CD14-positive monocyte (primary cell): ENCODE results near the gene PLAC9. TPM values are rescaled to one million over a fixed set of nuclear protein-coding genes. Genes with fewer than 3 reads are reported as not detected.
A peak's percentile ranks its signal among the peaks of the same experiment; 100 is the strongest.

Source experiments
- DNase-seq, 3 donors: peaks; one replicate each; pipeline ENCODE4 v3.0.0-alpha.2; 2011 to 2022
- H2AFZ ChIP-seq: 2 replicates; pipeline ENCODE4 v1.6.0; 2012; ENCODE audit warnings: mild to moderate bottlenecking, low read depth, low read length, inconsistent platforms; ENCODE audit not compliant: insufficient read depth, poor library complexity, severe bottlenecking
- H3K27ac ChIP-seq, 2 donors: 1 replicate in 1 of 2; 2 replicates in 1 of 2; pipeline ENCODE4 v1.5.1; 2012 to 2013; ENCODE audit warnings: low read length in 2 of 2, control low read depth in 1 of 2, inconsistent platforms in 1 of 2, low read depth in 1 of 2, mild to moderate bottlenecking in 1 of 2
- H3K27me3 ChIP-seq, 2 donors: one replicate each; pipeline versions ENCODE4 v1.6.0 to v1.6.1; 2011 to 2013; ENCODE audit warnings: low read length in 2 of 2; ENCODE audit not compliant: control insufficient read depth in 2 of 2, insufficient read depth in 2 of 2
- H3K36me3 ChIP-seq, 2 donors: replicated peaks in 1 of 2; 1 replicate in 1 of 2; 2 replicates in 1 of 2; pipeline versions ENCODE4 v1.5.1 to v1.6.1; 2012 to 2013; ENCODE audit warnings: low read length in 2 of 2, control low read depth in 1 of 2, inconsistent platforms in 1 of 2, mild to moderate bottlenecking in 1 of 2; ENCODE audit not compliant: insufficient read depth in 2 of 2, control insufficient read depth in 1 of 2
- H3K4me1 ChIP-seq, 2 donors: 1 replicate in 1 of 2; 2 replicates in 1 of 2; pipeline versions ENCODE4 v1.5.1 to v1.6.1; 2012 to 2013; ENCODE audit warnings: low read length in 2 of 2, control low read depth in 1 of 2, inconsistent platforms in 1 of 2, mild to moderate bottlenecking in 1 of 2, moderate library complexity in 1 of 2; ENCODE audit not compliant: insufficient read depth in 2 of 2, control insufficient read depth in 1 of 2
- H3K4me2 ChIP-seq: replicated peaks from 2 replicates; pipeline ENCODE3; 2012; ENCODE audit warnings: low read length, moderate library complexity, mild to moderate bottlenecking; ENCODE audit not compliant: poor library complexity, severe bottlenecking; ENCODE audit errors: extremely low read depth
- H3K4me3 ChIP-seq, 3 experiments: fragments of 200-600 bp in 1 of 3; sonication (generic) in 1 of 3; replicated peaks in 1 of 3; 1 replicate in 2 of 3; 2 replicates in 1 of 3; pipeline ENCODE4 v1.5.1; 2011 to 2013; ENCODE audit warnings: low read length in 3 of 3, mild to moderate bottlenecking in 3 of 3, control low read depth in 2 of 3, low read depth in 2 of 3, inconsistent platforms in 1 of 3, moderate library complexity in 1 of 3
- H3K79me2 ChIP-seq: 2 replicates; pipeline ENCODE4 v1.6.0; 2012; ENCODE audit warnings: mild to moderate bottlenecking, control low read depth, inconsistent platforms, low read length, moderate library complexity; ENCODE audit not compliant: insufficient read depth
- H3K9ac ChIP-seq: 2 replicates; pipeline ENCODE4 v1.6.0; 2017; ENCODE audit warnings: low read length, mild to moderate bottlenecking; ENCODE audit not compliant: insufficient read depth, poor library complexity, severe bottlenecking
- H3K9me3 ChIP-seq, 2 donors: replicated peaks in 1 of 2; 1 replicate in 1 of 2; 2 replicates in 1 of 2; pipeline versions ENCODE4 v1.5.1 to v1.6.1; 2012 to 2013; ENCODE audit warnings: low read length in 2 of 2, control low read depth in 1 of 2; ENCODE audit not compliant: control insufficient read depth in 1 of 2, insufficient read depth in 1 of 2
- H4K20me1 ChIP-seq: 2 replicates; pipeline ENCODE4 v1.6.0; 2012; ENCODE audit warnings: mild to moderate bottlenecking, low read length, control low read depth, moderate library complexity; ENCODE audit not compliant: insufficient read depth
- H3K27ac Mint-ChIP-seq, 7 donors: one replicate each; pipeline ENCODE4 v1.8.0; 2020; ENCODE audit warnings: mild to moderate bottlenecking in 7 of 7, mixed read lengths in 7 of 7, moderate library complexity in 6 of 7, inconsistent platforms in 2 of 7
- H3K27me3 Mint-ChIP-seq, 3 donors: one replicate each; pipeline ENCODE4 v1.8.0; 2021 to 2022; ENCODE audit warnings: low read depth in 3 of 3, mild to moderate bottlenecking in 3 of 3, mixed read lengths in 3 of 3, moderate library complexity in 3 of 3, inconsistent platforms in 1 of 3
- H3K36me3 Mint-ChIP-seq, 2 donors: one replicate each; pipeline ENCODE4 v1.8.0; 2020; ENCODE audit warnings: mixed read lengths in 2 of 2, inconsistent platforms in 1 of 2, mild to moderate bottlenecking in 1 of 2
- H3K4me1 Mint-ChIP-seq: one replicate; pipeline ENCODE4 v1.8.0; 2020; ENCODE audit warnings: mild to moderate bottlenecking, mixed read lengths
- H3K4me3 Mint-ChIP-seq, 2 donors: one replicate each; pipeline ENCODE4 v1.8.0; 2020; ENCODE audit warnings: mild to moderate bottlenecking in 2 of 2, mixed read lengths in 2 of 2, moderate library complexity in 1 of 2
- H3K9me3 Mint-ChIP-seq, 7 donors: one replicate each; pipeline ENCODE4 v1.8.0; 2020 to 2022; ENCODE audit warnings: mixed read lengths in 7 of 7, mild to moderate bottlenecking in 6 of 7, moderate library complexity in 6 of 7, inconsistent platforms in 2 of 7
- WGBS: methylation state at CpG from one replicate; pipeline ENCODE4 v1.1.5; 2013; ENCODE audit warnings: missing lambda C conversion rate; ENCODE audit not compliant: insufficient coverage; 5-methylcytosine and 5-hydroxymethylcytosine counted together
- intact Hi-C, 2 donors: fragments of 100-400 bp; cut with micrococcal nuclease; formaldehyde crosslinking; loops; one replicate each; pipeline versions ENCODE4 v1.15.0 to v1.15.1; 2023
- polyA plus RNA-seq, 3 donors: library from polyadenylated mRNA; depleted of rRNA in 1 of 3; unstranded in 2 of 3; stranded (reverse) in 1 of 3; fragments of 300-500 nt in 2 of 3; fragments of >200 nt in 1 of 3; fragmentation: Illumina TruSeq in 2 of 3; gene quantifications; 1 replicate in 2 of 3; 2 replicates in 1 of 3; pipeline ENCODE4 v1.2.3, GENCODE V29; 2012 to 2021
- TF ChIP-seq, protein P1 (sequence below): fragments of 200-600 bp; IDR thresholded peaks from one replicate; pipeline ENCODE4 v1.8.0; 2022; ENCODE audit warnings: antibody characterized with exemption, mild to moderate bottlenecking

The PLAC9 gene
- polyA plus RNA-seq, 3 donors, result not detected

DNA sequence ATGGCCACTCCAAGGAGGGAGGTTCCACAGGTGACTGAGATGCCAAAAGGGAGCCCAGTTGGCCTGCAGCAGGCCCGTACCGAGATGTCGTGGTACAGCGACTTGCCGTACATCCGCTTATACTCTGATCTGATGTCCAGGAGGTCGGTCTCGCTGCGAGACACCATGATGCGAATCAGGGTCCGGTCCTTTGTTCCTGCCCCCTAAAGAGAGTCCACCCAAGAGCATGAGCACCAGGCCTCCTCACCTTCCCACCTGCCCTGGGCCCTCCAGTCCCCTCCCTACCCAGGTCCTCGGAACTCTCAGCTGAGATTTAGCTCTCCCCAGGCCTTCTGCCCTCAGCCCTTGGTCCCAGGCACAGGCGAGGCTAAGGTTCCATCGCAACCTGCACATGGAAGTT is 25.0 kb downstream of the PLAC9 start:
- intact Hi-C loops, result loop anchor here in 1 of 2 donors (5.0 kb wide), 1 partner anchor 45 kb away; no protein-coding TSS in a partner anchor
- no peak for DNase-seq
- H4K20me1 ChIP-seq, result peaks cover 55% of the 10 kb centered on the region
- H3K4me3 ChIP-seq, result no peak overlapping the region
- H3K4me3 Mint-ChIP-seq, result no peak overlapping the region
- H3K27ac Mint-ChIP-seq, result peak overlapping the region in 2 of 7 donors; percentile 22 to 38
- over 99% methylated on average over 14 of the region's 14 CpGs for WGBS
- H3K36me3 ChIP-seq, result peaks cover 84 to 100% of the 10 kb centered on the region in 2 donors
- no peak overlapping the region for H2AFZ ChIP-seq
- no peak overlapping the region for H3K9ac ChIP-seq
- TF ChIP-seq, protein P1, sequence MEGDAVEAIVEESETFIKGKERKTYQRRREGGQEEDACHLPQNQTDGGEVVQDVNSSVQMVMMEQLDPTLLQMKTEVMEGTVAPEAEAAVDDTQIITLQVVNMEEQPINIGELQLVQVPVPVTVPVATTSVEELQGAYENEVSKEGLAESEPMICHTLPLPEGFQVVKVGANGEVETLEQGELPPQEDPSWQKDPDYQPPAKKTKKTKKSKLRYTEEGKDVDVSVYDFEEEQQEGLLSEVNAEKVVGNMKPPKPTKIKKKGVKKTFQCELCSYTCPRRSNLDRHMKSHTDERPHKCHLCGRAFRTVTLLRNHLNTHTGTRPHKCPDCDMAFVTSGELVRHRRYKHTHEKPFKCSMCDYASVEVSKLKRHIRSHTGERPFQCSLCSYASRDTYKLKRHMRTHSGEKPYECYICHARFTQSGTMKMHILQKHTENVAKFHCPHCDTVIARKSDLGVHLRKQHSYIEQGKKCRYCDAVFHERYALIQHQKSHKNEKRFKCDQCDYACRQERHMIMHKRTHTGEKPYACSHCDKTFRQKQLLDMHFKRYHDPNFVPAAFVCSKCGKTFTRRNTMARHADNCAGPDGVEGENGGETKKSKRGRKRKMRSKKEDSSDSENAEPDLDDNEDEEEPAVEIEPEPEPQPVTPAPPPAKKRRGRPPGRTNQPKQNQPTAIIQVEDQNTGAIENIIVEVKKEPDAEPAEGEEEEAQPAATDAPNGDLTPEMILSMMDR, result no peak
- peaks cover 19 to 20% of the 10 kb centered on the region in 2 donors for H3K4me1 ChIP-seq
- H3K27ac ChIP-seq, result peak overlapping the region in 1 of 2 donors; percentile 63
- H3K9me3 ChIP-seq, result no peaks in the 10 kb centered on the region
- H3K9me3 Mint-ChIP-seq, result peaks cover 0 to 2% (median 0%) of the 10 kb centered on the region in 7 donors
- H3K79me2 ChIP-seq, result no peaks in the 10 kb centered on the region
- peaks cover 98 to 100% of the 10 kb centered on the region in 2 donors for H3K36me3 Mint-ChIP-seq
- H3K27me3 ChIP-seq, result no peaks in the 10 kb centered on the region
- H3K27me3 Mint-ChIP-seq, result no peaks in the 10 kb centered on the region
- H3K4me1 Mint-ChIP-seq, result peaks cover 27% of the 10 kb centered on the region
- H3K4me2 ChIP-seq, result no peak overlapping the region

DNA sequence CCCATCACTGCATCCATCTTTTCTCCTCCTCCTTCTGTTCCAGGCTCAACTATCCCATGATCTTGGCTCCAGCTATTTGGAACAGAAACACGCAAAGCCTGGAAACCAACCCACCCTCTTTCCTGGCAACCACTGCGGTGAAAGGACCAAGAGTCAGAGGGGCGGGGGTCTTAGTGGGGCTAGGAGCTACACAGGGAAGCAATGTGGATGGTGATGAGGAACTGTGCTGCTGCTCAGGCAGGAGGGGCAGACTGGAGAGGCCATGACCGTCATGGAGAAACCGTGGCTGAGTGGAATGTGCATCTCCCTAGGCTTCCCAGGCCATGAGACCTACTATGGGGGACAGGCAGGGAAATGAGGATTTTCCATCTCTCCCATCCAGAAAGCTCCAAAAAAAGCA is 25.6 kb downstream of the PLAC9 start:
- no peaks in the 10 kb centered on the region for H3K79me2 ChIP-seq
- H4K20me1 ChIP-seq, result peaks cover 51% of the 10 kb centered on the region
- H3K4me3 ChIP-seq, result no peak overlapping the region
- Mint-ChIP-seq H3K9me3 (peaks cover 0 to 2% (median 0%) of the 10 kb centered on the region in 7 donors), H3K27ac (peak overlapping the region in 2 of 7 donors; percentile 58 to 70), H3K4me3 (no peak overlapping the region), H3K27me3 (no peaks in the 10 kb centered on the region), H3K4me1 (peaks cover 27% of the 10 kb centered on the region), H3K36me3 (peaks cover 99 to 100% of the 10 kb centered on the region in 2 donors)
- peak overlapping the region; percentile 39 to 63 for H3K27ac ChIP-seq
- H3K9ac ChIP-seq, result no peak overlapping the region
- intact Hi-C loops, result loop anchor here in 1 of 2 donors (5.0 kb wide), 1 partner anchor 44 kb away; no protein-coding TSS in a partner anchor
- no peak overlapping the region for H2AFZ ChIP-seq
- 100% methylated on average over 1 of the region's 5 CpGs for WGBS
- TF ChIP-seq, protein P1, result no peak
- H3K36me3 ChIP-seq, result peaks cover 85 to 100% of the 10 kb centered on the region in 2 donors
- no peaks in the 10 kb centered on the region for H3K9me3 ChIP-seq
- peaks cover 19 to 20% of the 10 kb centered on the region in 2 donors for H3K4me1 ChIP-seq
- H3K4me2 ChIP-seq, result no peak overlapping the region
- no peak for DNase-seq
- no peaks in the 10 kb centered on the region for H3K27me3 ChIP-seq
